Stimulated activated CD4-positive, alpha-beta T cell treated with anti-CD3 and anti-CD28 coated beads, Interleukin-1b, Interleukin-23, amount 100 ng/mL, for 1 hour (primary cell): Measurements from ENCODE around the gene DEFB128.

Experiments
- DNase-seq, 2 donors: peaks; one replicate each; pipeline ENCODE4 v3.0.0-alpha.2; 2020; ENCODE audit warnings: low read depth in 2 of 2

Gene DEFB128

DNA sequence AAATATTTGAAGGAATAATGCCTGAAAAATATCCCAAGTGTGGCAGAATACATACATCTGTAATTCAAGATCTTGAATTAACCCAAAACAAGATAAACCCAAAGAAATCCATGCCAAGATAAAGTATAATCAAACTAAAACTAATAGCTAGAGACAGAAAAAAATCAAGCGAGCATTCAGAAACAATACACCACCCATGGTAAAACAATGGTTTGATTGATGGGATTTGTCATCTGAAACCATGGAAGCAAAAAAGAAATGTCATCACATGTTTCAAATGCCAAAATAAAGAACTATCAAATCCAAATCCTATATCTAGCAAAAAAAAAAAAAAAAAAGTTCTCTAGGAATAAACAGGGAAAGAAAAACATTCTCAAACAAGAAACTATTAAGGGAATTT is 37.4 kb downstream of the DEFB128 start:
- DNase-seq = no peak

DNA sequence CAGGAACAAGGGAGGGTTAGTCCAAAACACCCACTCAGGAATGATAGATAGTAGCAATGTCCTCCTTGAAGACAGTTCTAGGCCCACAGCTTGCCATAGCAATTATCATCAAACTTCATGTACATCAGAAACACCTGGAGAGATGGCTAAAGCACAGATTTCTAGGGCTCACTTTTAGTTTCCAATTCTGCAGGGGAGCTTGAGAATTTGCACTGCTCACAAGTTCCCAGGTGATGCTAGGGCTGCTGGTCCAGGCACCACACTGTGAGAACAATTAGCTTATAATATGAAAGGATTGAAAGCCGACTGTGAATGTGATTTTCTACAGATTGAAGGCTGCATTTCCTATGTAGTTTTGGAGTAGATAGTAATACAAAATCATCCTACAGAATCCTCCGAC is 43.6 kb downstream of the DEFB128 start:
- DNase-seq = no peak

DNA sequence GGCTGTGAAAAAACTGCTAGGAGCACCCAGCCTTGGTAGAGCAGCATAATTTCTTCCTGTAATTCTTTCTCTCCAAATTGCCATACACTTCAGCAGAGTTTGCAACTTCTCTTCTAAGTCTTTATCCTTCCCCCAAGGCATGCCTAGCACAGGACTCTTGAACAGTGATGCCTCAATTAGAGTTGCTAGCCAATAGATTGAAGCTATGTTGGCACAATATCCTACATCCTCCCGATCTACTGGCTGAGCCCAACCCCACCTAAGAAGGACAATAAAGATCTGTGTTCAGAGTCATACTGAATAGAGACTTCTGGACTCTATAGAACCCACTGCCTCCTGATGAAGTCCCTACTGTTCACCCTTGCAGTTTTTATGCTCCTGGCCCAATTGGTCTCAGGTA is 47.2 kb downstream of the DEFB128 start, which contains the start of gene DEFB126:
DEFB126 (plus strand) TSS at position 301 of the 400 bp plus-strand sequence; CDS start at position 340, 39 bp downstream.
- DNase-seq = no peak
